H1 (cell line): ENCODE measurements around the gene RGL2. TPM values are rescaled to one million over a fixed set of nuclear protein-coding genes. Genes with fewer than 3 reads are reported as not detected.

ENCODE experiments used
- BACH1 ChIP-seq: IDR thresholded peaks from 2 replicates; pipeline ENCODE4 v1.6.1; 2012; ENCODE audit warnings: low read length, improper control_type of control experiment
- BCL11A ChIP-seq, 2 experiments: IDR thresholded peaks; one replicate each; pipeline ENCODE4 v1.6.1; 2011; ENCODE audit warnings: low read depth in 2 of 2, low read length in 2 of 2, mild to moderate bottlenecking in 2 of 2
- CBX8 ChIP-seq: fragments of 300-800, 300-1000 bp; sonication (generic); IDR thresholded peaks from 2 replicates; pipeline ENCODE4 v1.7.1; 2016; ENCODE audit warnings: low read depth, low read length, borderline replicate concordance
- CEBPB ChIP-seq: IDR thresholded peaks from 2 replicates; pipeline ENCODE4 v1.6.1; 2012; ENCODE audit warnings: low read depth, low read length
- CHD1 ChIP-seq: IDR thresholded peaks from 2 replicates; pipeline ENCODE4 v1.6.1; 2012; ENCODE audit warnings: low read depth, low read length, improper control_type of control experiment
- CREB1 ChIP-seq: IDR thresholded peaks from 2 replicates; pipeline ENCODE4 v1.6.1; 2012; ENCODE audit warnings: inconsistent platforms
- EZH2 ChIP-seq: fragments of 200-600 bp; sonication (generic); IDR thresholded peaks from 2 replicates; pipeline ENCODE4 v1.7.1; 2012; ENCODE audit warnings: low read depth, mild to moderate bottlenecking, moderate library complexity, low read length, inconsistent platforms; ENCODE audit not compliant: severe bottlenecking
- GTF2F1 ChIP-seq: IDR thresholded peaks from 2 replicates; pipeline ENCODE4 v1.6.1; 2012; ENCODE audit warnings: low read depth, low read length, improper control_type of control experiment, borderline replicate concordance
- HDAC2 ChIP-seq, 2 experiments: fragments of 300-600 bp in 1 of 2; sonication (generic) in 1 of 2; IDR thresholded peaks; 2 replicates each; pipeline ENCODE4 v1.6.1; 2011 to 2012; ENCODE audit warnings: low read depth in 2 of 2, low read length in 2 of 2, mild to moderate bottlenecking in 2 of 2, moderate library complexity in 2 of 2, borderline replicate concordance in 1 of 2, inconsistent platforms in 1 of 2
- HDAC6 ChIP-seq: IDR thresholded peaks from one replicate; pipeline ENCODE4 v1.7.1; 2012; ENCODE audit warnings: low read depth, mild to moderate bottlenecking, inconsistent platforms, low read length, moderate library complexity
- JUN ChIP-seq: IDR thresholded peaks from 2 replicates; pipeline ENCODE4 v1.6.1; 2011; ENCODE audit warnings: low read depth, mild to moderate bottlenecking, improper control_type of control experiment, low read length
- JUND ChIP-seq: IDR thresholded peaks from 2 replicates; pipeline ENCODE4 v1.6.1; 2011; ENCODE audit warnings: mild to moderate bottlenecking, improper control_type of control experiment, low read length
- KDM5A ChIP-seq: fragments of 200-600 bp; IDR thresholded peaks from 2 replicates; pipeline ENCODE4 v1.7.1; 2012; ENCODE audit warnings: mild to moderate bottlenecking, low read length, inconsistent platforms, mixed read lengths
- MAFK ChIP-seq: IDR thresholded peaks from 2 replicates; pipeline ENCODE4 v1.6.1; 2012; ENCODE audit warnings: low read depth, mild to moderate bottlenecking, improper control_type of control experiment, low read length
- MAX ChIP-seq: IDR thresholded peaks from 2 replicates; pipeline ENCODE4 v1.6.1; 2012; ENCODE audit warnings: inconsistent platforms
- NANOG ChIP-seq: IDR thresholded peaks from 2 replicates; pipeline ENCODE4 v1.6.1; 2011; ENCODE audit warnings: low read length, low read depth, mild to moderate bottlenecking, inconsistent platforms; ENCODE audit not compliant: insufficient read depth, poor library complexity, severe bottlenecking
- POLR2A ChIP-seq, 2 experiments: IDR thresholded peaks; 1 replicate in 1 of 2; 2 replicates in 1 of 2; pipeline ENCODE4 v1.6.1; 2011; ENCODE audit warnings: low read depth in 2 of 2, low read length in 2 of 2, mild to moderate bottlenecking in 2 of 2; ENCODE audit errors: control extremely low read depth in 1 of 2
- RAD21 ChIP-seq, 2 experiments: IDR thresholded peaks in 1 of 2; conservative IDR thresholded peaks in 1 of 2; 2 replicates each; pipeline ENCODE4 v1.6.1; 2011; ENCODE audit warnings: low read depth in 2 of 2, low read length in 2 of 2, improper control_type of control experiment in 1 of 2, inconsistent platforms in 1 of 2, mild to moderate bottlenecking in 1 of 2, moderate library complexity in 1 of 2
- RFX5 ChIP-seq: IDR thresholded peaks from 2 replicates; pipeline ENCODE4 v1.6.1; 2011; ENCODE audit warnings: low read depth, low read length, improper control_type of control experiment, borderline replicate concordance
- RNF2 ChIP-seq: fragments of 200-900, 300-1000 bp; sonication (generic); IDR thresholded peaks from 2 replicates; pipeline ENCODE4 v1.7.1; 2016; ENCODE audit warnings: borderline replicate concordance, low read depth, mild to moderate bottlenecking, antibody characterized with exemption, low read length; ENCODE audit not compliant: poor library complexity, severe bottlenecking; ENCODE audit errors: missing control alignments
- RXRA ChIP-seq: IDR thresholded peaks from 2 replicates; pipeline ENCODE4 v1.6.1; 2011; ENCODE audit warnings: low read depth, mild to moderate bottlenecking, low read length, moderate library complexity; ENCODE audit not compliant: insufficient read depth
- SP1 ChIP-seq: IDR thresholded peaks from 2 replicates; pipeline ENCODE4 v1.6.1; 2011; ENCODE audit warnings: low read depth, low read length
- SUZ12 ChIP-seq: fragments of 200-600 bp; sonication (generic); IDR thresholded peaks from 2 replicates; pipeline ENCODE4 v1.6.1; 2012; ENCODE audit warnings: mild to moderate bottlenecking, inconsistent platforms, low read length, moderate library complexity, mixed read lengths
- ZNF274 ChIP-seq: IDR thresholded peaks from 2 replicates; pipeline ENCODE4 v1.7.0; 2012; ENCODE audit warnings: low read length, borderline replicate concordance; ENCODE audit errors: extremely low read depth
- polyA plus RNA-seq, 7 experiments: library from polyadenylated mRNA; depleted of rRNA in 3 of 7; stranded (reverse) in 5 of 7; unstranded in 2 of 7; fragments of >200 nt in 5 of 7; fragments of 200-250 nt in 2 of 7; gene quantifications; 1 replicate in 5 of 7; 2 replicates in 1 of 7; 4 replicates in 1 of 7; pipeline versions ENCODE4 v1.2.1 to v1.2.3, GENCODE V29; 2011 to 2013; ENCODE audit warnings: missing spikeins in 2 of 7, mixed read lengths in 2 of 7
- total RNA-seq: library from RNA; stranded (reverse); fragmentation: NEBNext Ultra II Directional; extraction: Animal tissue kit (Norgen Biotek cat#: 25700); gene quantifications from 2 replicates; pipeline ENCODE4 v1.2.1, GENCODE V29; 2021

The RGL2 gene
- total and polyA plus RNA-seq, 2 of the 8 experiments (the other 6 are each of a cell fraction or from before 2014, with no cell fraction given): 58.1 to 80.3 TPM

GRCh38 chr6:33312361-33313104 is 13.8 kb upstream of the RGL2 start (continued):
- TF ChIP-seq MAX (0 out of 2 replicates have a peak, but pooled peaks have one; percentile 39), NANOG (no peak), HDAC6 (no peak), ZNF274 (no peak), BCL11A (IDR thresholded peaks at IDR 0.05; ENCODE audit: low read depth in 2 of 2, low read length in 2 of 2) (no peak), JUN (no peak), SP1 (no peak), CEBPB (no peak), SUZ12 (no peak), RFX5 (no peak), RNF2 (no peak), POLR2A (IDR thresholded peaks at IDR 0.05; ENCODE audit: control extremely low read depth in 1 of 2, low read depth in 2 of 2, low read length in 2 of 2) (peak in 1 of 2 experiments; percentile 55; a peak in 2 of 3 replicates), CHD1 (no peak), EZH2 (no peak), GTF2F1 (no peak), JUND (no peak), KDM5A (no peak), RAD21 (IDR thresholded peaks at IDR 0.05 in 1 of 2, conservative IDR thresholded peaks at IDR 0.05 in 1 of 2; ENCODE audit: low read depth in 2 of 2, low read length in 2 of 2) (0 out of 4 replicates have a peak, but pooled peaks of 1 of the 2 experiments have one; percentile 18), RXRA (no peak), CBX8 (no peak), MAFK (no peak), BACH1 (no peak), CREB1 (no peak), HDAC2 (IDR thresholded peaks at IDR 0.05; ENCODE audit: borderline replicate concordance in 1 of 2, low read depth in 2 of 2, low read length in 2 of 2) (0 out of 4 replicates have a peak, but pooled peaks of 1 of the 2 experiments have one; percentile 8)
